C4-2B (cell line): ENCODE data around the gene TTC21B.

ENCODE experiments used
- ZFX ChIP-seq: fragments of 450-650 bp; IDR thresholded peaks from 2 replicates; pipeline ENCODE4 v1.6.1; 2017
- TF ChIP-seq, protein P1 (sequence below): fragments of 450-650 bp; conservative IDR thresholded peaks from 2 replicates; pipeline ENCODE4 v1.5.1; 2017; ENCODE audit warnings: mild to moderate bottlenecking

GRCh38 chr2:165886487-165887146, 67.0 kb downstream of the TTC21B start:
- TF ChIP-seq, protein P1, sequence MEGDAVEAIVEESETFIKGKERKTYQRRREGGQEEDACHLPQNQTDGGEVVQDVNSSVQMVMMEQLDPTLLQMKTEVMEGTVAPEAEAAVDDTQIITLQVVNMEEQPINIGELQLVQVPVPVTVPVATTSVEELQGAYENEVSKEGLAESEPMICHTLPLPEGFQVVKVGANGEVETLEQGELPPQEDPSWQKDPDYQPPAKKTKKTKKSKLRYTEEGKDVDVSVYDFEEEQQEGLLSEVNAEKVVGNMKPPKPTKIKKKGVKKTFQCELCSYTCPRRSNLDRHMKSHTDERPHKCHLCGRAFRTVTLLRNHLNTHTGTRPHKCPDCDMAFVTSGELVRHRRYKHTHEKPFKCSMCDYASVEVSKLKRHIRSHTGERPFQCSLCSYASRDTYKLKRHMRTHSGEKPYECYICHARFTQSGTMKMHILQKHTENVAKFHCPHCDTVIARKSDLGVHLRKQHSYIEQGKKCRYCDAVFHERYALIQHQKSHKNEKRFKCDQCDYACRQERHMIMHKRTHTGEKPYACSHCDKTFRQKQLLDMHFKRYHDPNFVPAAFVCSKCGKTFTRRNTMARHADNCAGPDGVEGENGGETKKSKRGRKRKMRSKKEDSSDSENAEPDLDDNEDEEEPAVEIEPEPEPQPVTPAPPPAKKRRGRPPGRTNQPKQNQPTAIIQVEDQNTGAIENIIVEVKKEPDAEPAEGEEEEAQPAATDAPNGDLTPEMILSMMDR, result no peak
- no peak for TF ChIP-seq ZFX
